PC-9 (cell line): ENCODE results near the gene IL10.

Source experiments
- CTCF ChIP-seq: fragments of 200-600 bp; sonication (generic); conservative IDR thresholded peaks from 2 replicates; pipeline ENCODE4 v1.6.1; 2017; ENCODE audit warnings: mixed run types, antibody characterized with exemption, mild to moderate bottlenecking, moderate library complexity
- EZH2 ChIP-seq: fragments of 200-600 bp; sonication (generic); IDR thresholded peaks from 2 replicates; pipeline ENCODE4 v1.8.0; 2017; ENCODE audit warnings: antibody characterized with exemption, low read depth

GRCh38 chr1:206805357-206805756 lies 33.1 kb upstream of the IL10 start:
- TF ChIP-seq CTCF = no peak
- no peak for TF ChIP-seq EZH2
